ENCODE measurements around the gene NFYC.

Gene NFYC

DNA sequence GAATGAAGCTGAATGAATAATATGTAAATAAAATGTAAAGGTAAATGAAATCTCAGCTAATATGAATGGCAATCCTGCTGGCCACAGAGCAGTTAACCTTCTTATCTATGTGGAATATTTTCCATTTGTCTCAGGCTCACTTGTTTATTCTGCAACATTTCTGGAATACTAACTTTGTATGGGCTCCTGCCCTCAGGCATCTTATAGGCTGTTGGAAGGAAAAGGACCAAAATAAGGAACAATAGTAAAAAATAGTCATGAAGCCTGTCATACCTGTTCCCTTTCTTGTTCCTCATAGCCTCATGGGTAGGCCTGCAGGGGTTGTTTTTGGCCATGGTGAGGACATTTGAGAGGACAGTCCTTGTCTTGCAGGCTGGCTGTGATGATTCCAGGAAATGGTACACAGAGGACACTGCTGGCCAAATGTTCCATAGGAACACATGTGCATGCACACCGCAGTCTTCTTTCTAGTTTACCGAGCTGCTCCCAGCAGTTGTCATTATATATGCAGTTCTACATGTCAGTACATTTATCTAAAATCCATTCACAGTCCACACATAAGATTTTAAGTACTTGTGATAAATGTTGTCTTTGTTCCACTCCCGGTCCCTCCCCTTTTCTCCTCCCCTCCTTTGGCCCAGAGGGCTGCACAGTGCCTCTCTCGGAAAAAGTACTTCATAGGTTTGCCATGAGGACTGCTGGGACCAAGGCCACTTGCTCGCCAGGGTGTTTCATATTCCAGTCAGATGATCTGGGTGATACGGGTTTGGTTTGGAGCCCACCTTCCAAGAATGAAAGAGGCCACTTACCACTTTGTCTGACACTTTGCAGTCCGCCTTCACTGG is 76.9 kb downstream of the NFYC start:
- TF ChIP-seq, protein P1, sequence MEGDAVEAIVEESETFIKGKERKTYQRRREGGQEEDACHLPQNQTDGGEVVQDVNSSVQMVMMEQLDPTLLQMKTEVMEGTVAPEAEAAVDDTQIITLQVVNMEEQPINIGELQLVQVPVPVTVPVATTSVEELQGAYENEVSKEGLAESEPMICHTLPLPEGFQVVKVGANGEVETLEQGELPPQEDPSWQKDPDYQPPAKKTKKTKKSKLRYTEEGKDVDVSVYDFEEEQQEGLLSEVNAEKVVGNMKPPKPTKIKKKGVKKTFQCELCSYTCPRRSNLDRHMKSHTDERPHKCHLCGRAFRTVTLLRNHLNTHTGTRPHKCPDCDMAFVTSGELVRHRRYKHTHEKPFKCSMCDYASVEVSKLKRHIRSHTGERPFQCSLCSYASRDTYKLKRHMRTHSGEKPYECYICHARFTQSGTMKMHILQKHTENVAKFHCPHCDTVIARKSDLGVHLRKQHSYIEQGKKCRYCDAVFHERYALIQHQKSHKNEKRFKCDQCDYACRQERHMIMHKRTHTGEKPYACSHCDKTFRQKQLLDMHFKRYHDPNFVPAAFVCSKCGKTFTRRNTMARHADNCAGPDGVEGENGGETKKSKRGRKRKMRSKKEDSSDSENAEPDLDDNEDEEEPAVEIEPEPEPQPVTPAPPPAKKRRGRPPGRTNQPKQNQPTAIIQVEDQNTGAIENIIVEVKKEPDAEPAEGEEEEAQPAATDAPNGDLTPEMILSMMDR (IDR thresholded peaks at IDR 0.05; ENCODE audit: low read depth, low read length, missing control alignments): no peak
- in situ Hi-C loops (cut with HindIII; ENCODE audit: low pct_ligation_motif_present, low sequenced_read_pairs): no loop called here
- Histone ChIP-seq H3K4me3 (ENCODE audit: low read depth, low read length) (no peak overlapping the region), H3K27ac (no peak overlapping the region), H3K27me3 (replicated peaks) (no peaks in the 10 kb centered on the region), H3K36me3 (replicated peaks) (peaks cover 28% of the 10 kb centered on the region)
- DNase-seq: no peak

DNA sequence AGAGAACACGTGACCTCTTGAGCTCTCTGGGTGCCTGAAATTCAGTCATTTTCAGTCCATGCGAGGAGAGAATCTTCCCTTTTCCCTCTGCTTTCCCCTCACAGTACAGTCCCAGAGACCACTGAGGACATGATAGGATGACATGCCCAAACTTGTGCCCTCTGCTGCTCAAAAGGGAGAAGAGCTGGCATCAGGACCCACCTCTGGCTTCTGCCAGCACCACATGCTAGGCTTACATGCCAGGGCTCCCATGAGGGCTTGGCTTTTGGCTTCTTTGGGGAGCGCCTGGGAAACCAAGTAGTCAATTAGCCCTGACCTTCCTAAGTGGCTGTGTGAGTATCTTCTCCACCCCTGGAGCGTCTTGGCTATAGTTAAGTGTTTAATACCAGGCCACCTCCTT is 78.3 kb downstream of the NFYC start:
- no peak overlapping the region for H3K4me3 ChIP-seq (ENCODE audit: low read depth, low read length)
- H3K27ac ChIP-seq: no peak overlapping the region
- H3K27me3 ChIP-seq (replicated peaks): no peaks in the 10 kb centered on the region
- TF ChIP-seq, protein P1 (IDR thresholded peaks at IDR 0.05; ENCODE audit: low read depth, low read length, missing control alignments): peak; percentile 43
- DNase-seq: no peak
- in situ Hi-C loops (cut with HindIII; ENCODE audit: low pct_ligation_motif_present, low sequenced_read_pairs): no loop called here
- peaks cover 23% of the 10 kb centered on the region for H3K36me3 ChIP-seq (replicated peaks)

GRCh38 chr1:40770296-40771070 is 79.0 kb downstream of the NFYC start:
- peaks cover 23% of the 10 kb centered on the region for H3K36me3 ChIP-seq (replicated peaks)
- TF ChIP-seq, protein P1 (IDR thresholded peaks at IDR 0.05; ENCODE audit: low read depth, low read length, missing control alignments): peak; percentile 30

GRCh38 chr1:40772146-40772955 is 80.8 kb downstream of the NFYC start:
- in situ Hi-C loops (cut with HindIII; ENCODE audit: low pct_ligation_motif_present, low sequenced_read_pairs): no loop called here
- Histone ChIP-seq H3K36me3 (replicated peaks) (peaks cover 13% of the 10 kb centered on the region), H3K4me3 (ENCODE audit: low read depth, low read length) (no peak overlapping the region), H3K27me3 (replicated peaks) (no peaks in the 10 kb centered on the region), H3K27ac (no peak overlapping the region)
- no peak for DNase-seq
- TF ChIP-seq, protein P1 (IDR thresholded peaks at IDR 0.05; ENCODE audit: low read depth, low read length, missing control alignments): no peak

More at GRCh38 chr1:40770296-40771070, 79.0 kb downstream of the NFYC start:
- in situ Hi-C loops (cut with HindIII; ENCODE audit: low pct_ligation_motif_present, low sequenced_read_pairs): no loop called here
- Histone ChIP-seq H3K4me3 (ENCODE audit: low read depth, low read length) (no peak overlapping the region), H3K27ac (no peak overlapping the region), H3K27me3 (replicated peaks) (no peaks in the 10 kb centered on the region)
- no peak for DNase-seq

DNA sequence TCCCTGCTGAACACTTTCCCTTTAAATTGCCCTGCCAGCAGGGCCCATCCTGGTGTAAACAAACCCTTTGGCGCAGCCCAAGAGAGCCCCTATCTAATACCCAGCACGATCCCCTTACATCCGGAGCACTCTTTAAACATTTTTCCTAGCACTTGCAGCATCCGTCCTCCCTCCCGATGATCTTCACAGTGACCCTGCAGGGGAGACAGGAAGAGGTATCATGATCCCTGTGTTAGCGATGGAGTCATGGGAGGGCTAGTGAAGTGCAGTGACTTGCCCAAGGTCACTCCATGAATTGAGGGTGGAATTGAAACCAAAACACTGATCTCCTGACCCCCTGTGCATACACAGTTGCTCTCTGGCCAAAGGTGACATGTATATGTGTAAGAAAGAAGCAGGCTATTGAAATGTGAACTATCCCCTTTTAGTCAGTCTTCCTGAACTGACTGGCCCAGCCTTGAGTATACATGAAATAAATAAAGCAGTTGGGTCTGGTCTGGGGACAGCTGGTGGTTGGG is 82.3 kb downstream of the NFYC start:
- H3K36me3 ChIP-seq (replicated peaks): peaks cover 8% of the 10 kb centered on the region
- TF ChIP-seq, protein P1 (IDR thresholded peaks at IDR 0.05; ENCODE audit: low read depth, low read length, missing control alignments): no peak
- H3K27me3 ChIP-seq (replicated peaks): no peaks in the 10 kb centered on the region
- H3K27ac ChIP-seq: no peak overlapping the region
- no peak for DNase-seq
- H3K4me3 ChIP-seq (ENCODE audit: low read depth, low read length): no peak overlapping the region
- in situ Hi-C loops (cut with HindIII; ENCODE audit: low pct_ligation_motif_present, low sequenced_read_pairs): no loop called here

Data from brain microvascular endothelial cell (primary cell).